MM.1S (cell line): Measurements from ENCODE around the gene TICAM1.
"Not testable (repeated sequence)": the region's sequence is repeated elsewhere in the genome, so short reads cannot be mapped to it uniquely, and the experiment has no call there.

Source experiments
- EZH2 ChIP-seq: fragments of 300-600 bp; sonication (generic); optimal IDR thresholded peaks from 2 replicates; pipeline ENCODE3; 2017; ENCODE audit warnings: low read depth, mild to moderate bottlenecking, antibody characterized with exemption, low read length, mixed read lengths
- EZH2phosphoT487 ChIP-seq: fragments of 300-600 bp; sonication (generic); IDR thresholded peaks from 2 replicates; pipeline ENCODE4 v1.6.1; 2018; ENCODE audit warnings: antibody characterized with exemption, low read length
- TF ChIP-seq, protein P1 (sequence below): fragments of 300-600 bp; sonication (generic); IDR thresholded peaks from 2 replicates; pipeline ENCODE4 v1.5.1; 2016; ENCODE audit warnings: antibody characterized with exemption, low read length, mixed read lengths

DNA sequence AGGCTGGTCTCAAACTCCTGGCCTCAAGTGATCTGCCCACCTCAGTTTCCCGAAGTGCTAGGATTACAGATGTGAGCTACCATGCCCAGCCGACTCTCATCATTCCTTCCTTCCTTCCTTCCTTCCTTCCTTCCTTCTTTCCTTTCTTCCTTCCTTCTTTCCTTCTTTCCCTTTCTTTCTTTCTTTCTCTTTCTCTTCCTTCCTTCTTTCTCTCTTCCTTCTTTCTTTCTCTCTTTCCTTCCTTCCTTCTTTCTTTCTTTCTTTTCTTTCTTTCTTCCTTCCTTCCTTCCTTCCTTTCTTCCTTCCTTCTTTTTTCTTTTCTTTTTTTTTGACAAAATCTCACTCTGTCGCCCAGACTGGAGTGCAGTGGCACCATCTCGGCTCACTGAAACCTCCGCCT, 53.4 kb downstream of the TICAM1 start:
- TF ChIP-seq, protein P1, sequence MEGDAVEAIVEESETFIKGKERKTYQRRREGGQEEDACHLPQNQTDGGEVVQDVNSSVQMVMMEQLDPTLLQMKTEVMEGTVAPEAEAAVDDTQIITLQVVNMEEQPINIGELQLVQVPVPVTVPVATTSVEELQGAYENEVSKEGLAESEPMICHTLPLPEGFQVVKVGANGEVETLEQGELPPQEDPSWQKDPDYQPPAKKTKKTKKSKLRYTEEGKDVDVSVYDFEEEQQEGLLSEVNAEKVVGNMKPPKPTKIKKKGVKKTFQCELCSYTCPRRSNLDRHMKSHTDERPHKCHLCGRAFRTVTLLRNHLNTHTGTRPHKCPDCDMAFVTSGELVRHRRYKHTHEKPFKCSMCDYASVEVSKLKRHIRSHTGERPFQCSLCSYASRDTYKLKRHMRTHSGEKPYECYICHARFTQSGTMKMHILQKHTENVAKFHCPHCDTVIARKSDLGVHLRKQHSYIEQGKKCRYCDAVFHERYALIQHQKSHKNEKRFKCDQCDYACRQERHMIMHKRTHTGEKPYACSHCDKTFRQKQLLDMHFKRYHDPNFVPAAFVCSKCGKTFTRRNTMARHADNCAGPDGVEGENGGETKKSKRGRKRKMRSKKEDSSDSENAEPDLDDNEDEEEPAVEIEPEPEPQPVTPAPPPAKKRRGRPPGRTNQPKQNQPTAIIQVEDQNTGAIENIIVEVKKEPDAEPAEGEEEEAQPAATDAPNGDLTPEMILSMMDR: not testable (repeated sequence)
- not testable (repeated sequence) for TF ChIP-seq EZH2phosphoT487, EZH2
